Activated CD8-positive, alpha-beta T cell treated with anti-CD3 and anti-CD28 coated beads, Interleukin-2, amount 10 ng/mL, durations not matched to agents 7 days and 5 days (primary cell): Measurements from ENCODE around the gene DHDDS. TPM values are rescaled to one million over a fixed set of nuclear protein-coding genes. Genes with fewer than 3 reads are reported as not detected.

Experiments
- ATAC-seq: fragments of 150-1000 bp; cut with Tn5 transposase; one replicate; pipeline ENCODE4 v1.10.0; 2021; ENCODE audit warnings: moderate library complexity
- CTCF ChIA-PET: fragments of 350-600 bp; sonication (Branson Sonifier 250); formaldehyde crosslinking; loops from one replicate; lab custom pipeline; 2021; ENCODE audit warnings: antibody characterized with exemption; lab: Charles Lee
- POLR2A ChIA-PET: fragments of 350-600 bp; sonication (Branson Sonifier 250); formaldehyde crosslinking; loops from one replicate; lab custom pipeline; 2021; ENCODE audit warnings: antibody characterized with exemption; lab: Charles Lee
- DNase-seq: peaks from one replicate; pipeline ENCODE4 v3.0.0-alpha.2; 2020
- H3K27ac Mint-ChIP-seq: one replicate; pipeline ENCODE4 v1.8.0; 2021; ENCODE audit warnings: mild to moderate bottlenecking, mixed read lengths
- H3K27me3 Mint-ChIP-seq: one replicate; pipeline ENCODE4 v1.8.0; 2021; ENCODE audit warnings: low read depth, mixed read lengths
- H3K36me3 Mint-ChIP-seq: one replicate; pipeline ENCODE4 v1.8.0; 2021; ENCODE audit warnings: low read depth, mixed read lengths
- H3K4me1 Mint-ChIP-seq: one replicate; pipeline ENCODE4 v1.8.0; 2021; ENCODE audit warnings: low read depth, mixed read lengths
- H3K4me3 Mint-ChIP-seq: one replicate; pipeline ENCODE4 v1.8.0; 2021; ENCODE audit warnings: mild to moderate bottlenecking, mixed read lengths
- H3K9me3 Mint-ChIP-seq: one replicate; pipeline ENCODE4 v1.8.0; 2022; ENCODE audit warnings: mixed read lengths; ENCODE audit not compliant: insufficient read depth
- total RNA-seq, 2 experiments: library from RNA; stranded (reverse); gene quantifications; one replicate each; pipeline ENCODE4 v1.2.3, GENCODE V29; 2021

DHDDS gene
- total RNA-seq, 2 experiments from 2014 or later = 48.3 to 49.5 TPM

- ChIA-PET CTCF (interaction anchor here (0.9 kb wide), 1 partner anchor 54 kb away, joined by 3 read pairs; no protein-coding TSS in a partner anchor), POLR2A (no interaction called here)
- Mint-ChIP-seq H3K36me3 (no peaks in the 10 kb centered on the region), H3K27ac (no peak overlapping the region), H3K27me3 (peaks cover 39% of the 10 kb centered on the region), H3K9me3 (no peaks in the 10 kb centered on the region), H3K4me3 (no peak overlapping the region), H3K4me1 (peaks cover 2% of the 10 kb centered on the region)
- DNase-seq = no peak
- no peak for ATAC-seq
Observed at GRCh38 chr1:26418865-26419349, 13.2 kb upstream of the DHDDS start.

GRCh38 chr1:26419494-26419893 lies 12.6 kb upstream of the DHDDS start:
- Mint-ChIP-seq H3K4me1 (peaks cover 2% of the 10 kb centered on the region), H3K4me3 (no peak overlapping the region), H3K9me3 (no peaks in the 10 kb centered on the region), H3K27ac (no peak overlapping the region), H3K27me3 (peaks cover 33% of the 10 kb centered on the region), H3K36me3 (no peaks in the 10 kb centered on the region)
- POLR2A ChIA-PET = no interaction called here
- CTCF ChIA-PET = interaction anchor here (0.6 to 1.9 kb wide), 3 partner anchors 55 to 186 kb away, joined by 3 to 4 read pairs (median 3); partner anchors contain the start of gene CEP85
- DNase-seq (no peak), ATAC-seq (no peak)

- Mint-ChIP-seq H3K36me3 (peaks cover 9% of the 10 kb centered on the region), H3K4me1 (peaks cover 26% of the 10 kb centered on the region), H3K4me3 (no peak overlapping the region), H3K9me3 (no peaks in the 10 kb centered on the region), H3K27me3 (no peaks in the 10 kb centered on the region), H3K27ac (no peak overlapping the region)
- no peak for ATAC-seq
- ChIA-PET POLR2A (no interaction called here), CTCF (interaction anchor here (1.9 to 5.7 kb wide), 2 partner anchors 14 to 195 kb away, joined by 7 to 63 read pairs; partner anchors contain the start of gene CEP85)
- DNase-seq = no peak
Observed at GRCh38 chr1:26429721-26430120, 2.4 kb upstream of the DHDDS start.

GRCh38 chr1:26432793-26433192 lies 672 bp downstream of the DHDDS start:
- Mint-ChIP-seq H3K9me3 (no peaks in the 10 kb centered on the region), H3K4me3 (peak overlapping the region; percentile 91), H3K27me3 (no peaks in the 10 kb centered on the region), H3K27ac (peak overlapping the region; percentile 93), H3K4me1 (peaks cover 26% of the 10 kb centered on the region), H3K36me3 (peaks cover 13% of the 10 kb centered on the region)
- no peak for ATAC-seq
- CTCF ChIA-PET = interaction anchor here (0.8 to 5.7 kb wide), 8 partner anchors 17 to 198 kb away, joined by 3 to 63 read pairs (median 4); partner anchors contain the start of genes CD52 and CEP85
- DNase-seq = no peak
- POLR2A ChIA-PET = interaction anchor here (0.9 to 3.1 kb wide), 10 partner anchors 8 to 198 kb away, joined by 3 to 16 read pairs (median 4); partner anchors contain the start of genes CEP85, HMGN2 and SH3BGRL3

GRCh38 chr1:26434161-26434752 lies 2.1 kb downstream of the DHDDS start:
- H3K4me1 Mint-ChIP-seq = peaks cover 26% of the 10 kb centered on the region
- H3K27me3 Mint-ChIP-seq = no peaks in the 10 kb centered on the region
- no peaks in the 10 kb centered on the region for H3K9me3 Mint-ChIP-seq
- ChIA-PET POLR2A (interaction anchor here (3.1 kb wide), 1 partner anchor 37 kb away, joined by 16 read pairs; the partner anchor contains the start of gene HMGN2), CTCF (interaction anchor here (3.0 to 5.7 kb wide), 2 partner anchors 18 to 36 kb away, joined by 20 to 63 read pairs; no protein-coding TSS in a partner anchor)
- H3K36me3 Mint-ChIP-seq = peaks cover 26% of the 10 kb centered on the region
- H3K4me3 Mint-ChIP-seq = no peak overlapping the region
- H3K27ac Mint-ChIP-seq = no peak overlapping the region
- DNase-seq (no peak), ATAC-seq (no peak)

- Mint-ChIP-seq H3K4me1 (peaks cover 11% of the 10 kb centered on the region), H3K27me3 (no peaks in the 10 kb centered on the region), H3K36me3 (peaks cover 55% of the 10 kb centered on the region), H3K27ac (no peak overlapping the region), H3K9me3 (no peaks in the 10 kb centered on the region), H3K4me3 (no peak overlapping the region)
- no peak for ATAC-seq
- no peak for DNase-seq
- POLR2A ChIA-PET = no interaction called here
- CTCF ChIA-PET = interaction anchor here (1.0 to 1.7 kb wide), 3 partner anchors 25 to 293 kb away, joined by 3 to 5 read pairs (median 3); no protein-coding TSS in a partner anchor
Observed at GRCh38 chr1:26438041-26438440, 5.9 kb downstream of the DHDDS start.

- Mint-ChIP-seq H3K4me1 (no peaks in the 10 kb centered on the region), H3K27ac (no peak overlapping the region), H3K36me3 (peaks cover 68% of the 10 kb centered on the region), H3K4me3 (no peak overlapping the region), H3K27me3 (no peaks in the 10 kb centered on the region), H3K9me3 (no peaks in the 10 kb centered on the region)
- POLR2A ChIA-PET = no interaction called here
- ATAC-seq (no peak), DNase-seq (no peak)
- CTCF ChIA-PET = interaction anchor here (2.0 kb wide), 1 partner anchor 23 kb away, joined by 7 read pairs; no protein-coding TSS in a partner anchor
Observed at GRCh38 chr1:26440259-26440658, 8.1 kb downstream of the DHDDS start.

GRCh38 chr1:26449868-26450267 lies 17.7 kb downstream of the DHDDS start:
- ATAC-seq (no peak), DNase-seq (no peak)
- Mint-ChIP-seq H3K9me3 (no peaks in the 10 kb centered on the region), H3K36me3 (peaks cover 55% of the 10 kb centered on the region), H3K27ac (no peak overlapping the region), H3K4me1 (no peaks in the 10 kb centered on the region), H3K27me3 (no peaks in the 10 kb centered on the region), H3K4me3 (no peak overlapping the region)
- POLR2A ChIA-PET = no interaction called here
- CTCF ChIA-PET = no interaction called here

- Mint-ChIP-seq H3K36me3 (peaks cover 58% of the 10 kb centered on the region), H3K27me3 (no peaks in the 10 kb centered on the region), H3K9me3 (no peaks in the 10 kb centered on the region), H3K27ac (no peak overlapping the region), H3K4me3 (no peak overlapping the region), H3K4me1 (no peaks in the 10 kb centered on the region)
- ChIA-PET POLR2A (no interaction called here), CTCF (interaction anchor here (0.6 to 0.7 kb wide), 2 partner anchors 90 to 137 kb away, joined by 3 to 4 read pairs; no protein-coding TSS in a partner anchor)
- DNase-seq (no peak), ATAC-seq (no peak)
Observed at GRCh38 chr1:26450908-26451307, 18.8 kb downstream of the DHDDS start.

- H3K4me1 Mint-ChIP-seq = no peaks in the 10 kb centered on the region
- H3K27me3 Mint-ChIP-seq = no peaks in the 10 kb centered on the region
- no peak overlapping the region for H3K4me3 Mint-ChIP-seq
- peaks cover 51% of the 10 kb centered on the region for H3K36me3 Mint-ChIP-seq
- no peaks in the 10 kb centered on the region for H3K9me3 Mint-ChIP-seq
- H3K27ac Mint-ChIP-seq = no peak overlapping the region
- ATAC-seq (no peak), DNase-seq (no peak)
- POLR2A ChIA-PET = interaction anchor here (1.0 kb wide), 1 partner anchor 19 kb away, joined by 4 read pairs; the partner anchor contains the start of gene HMGN2
- CTCF ChIA-PET = interaction anchor here (1.2 kb wide), 1 partner anchor 19 kb away, joined by 6 read pairs; the partner anchor contains the start of gene HMGN2
Observed at GRCh38 chr1:26452459-26453183, 20.5 kb downstream of the DHDDS start.

- H3K36me3 Mint-ChIP-seq = peaks cover 52% of the 10 kb centered on the region
- CTCF ChIA-PET = interaction anchor here (4.9 kb wide), 1 partner anchor 11 kb away, joined by 37 read pairs; no protein-coding TSS in a partner anchor
- no peaks in the 10 kb centered on the region for H3K27me3 Mint-ChIP-seq
- no peaks in the 10 kb centered on the region for H3K4me1 Mint-ChIP-seq
- ATAC-seq = no peak
- no peaks in the 10 kb centered on the region for H3K9me3 Mint-ChIP-seq
- no peak for DNase-seq
- POLR2A ChIA-PET = interaction anchor here (0.6 kb wide), 1 partner anchor 1191 kb away, joined by 3 read pairs; no protein-coding TSS in a partner anchor
- H3K4me3 Mint-ChIP-seq = no peak overlapping the region
- H3K27ac Mint-ChIP-seq = no peak overlapping the region
Observed at GRCh38 chr1:26459148-26459547, 27.0 kb downstream of the DHDDS start.
